GM12878 (cell line): ENCODE measurements around the gene MIPOL1.

Experiments used
- CHD2 ChIP-seq: IDR thresholded peaks from 2 replicates; pipeline ENCODE4 v1.6.1; 2011; ENCODE audit warnings: low read depth, low read length, improper control_type of control experiment, borderline replicate concordance
- CREB1 ChIP-seq: IDR thresholded peaks from 2 replicates; pipeline ENCODE4 v1.6.1; 2012; ENCODE audit warnings: low read depth, mild to moderate bottlenecking, inconsistent platforms
- EP300 ChIP-seq, 2 experiments: fragments of 150-350 bp in 1 of 2; IDR thresholded peaks; 2 replicates each; pipeline ENCODE4 v1.6.1; 2011 to 2012; ENCODE audit warnings: low read depth in 2 of 2, low read length in 2 of 2, borderline replicate concordance in 1 of 2, improper control_type of control experiment in 1 of 2, inconsistent platforms in 1 of 2; ENCODE audit not compliant: control insufficient read depth in 1 of 2
- MLLT1 ChIP-seq: fragments of 450-650 bp; IDR thresholded peaks from 2 replicates; pipeline ENCODE4 v1.6.1; 2016; ENCODE audit warnings: mild to moderate bottlenecking
- MYC ChIP-seq: IDR thresholded peaks from 2 replicates; pipeline ENCODE4 v1.6.1; 2011; ENCODE audit warnings: mild to moderate bottlenecking, low read length, moderate library complexity, inconsistent platforms; ENCODE audit not compliant: insufficient read depth, insufficient replicate concordance, insufficient read length, severe bottlenecking
- NKRF ChIP-seq: fragments of 450-650 bp; conservative IDR thresholded peaks from 2 replicates; pipeline ENCODE4 v1.6.1; 2017; ENCODE audit warnings: mild to moderate bottlenecking, moderate library complexity
- POLR2A ChIP-seq: IDR thresholded peaks from 2 replicates; pipeline ENCODE4 v1.6.1; 2011; ENCODE audit warnings: low read depth, mild to moderate bottlenecking, low read length
- SIN3A ChIP-seq: IDR thresholded peaks from 2 replicates; pipeline ENCODE4 v1.6.1; 2012; ENCODE audit warnings: low read depth, low read length, improper control_type of control experiment
- SREBF2 ChIP-seq: IDR thresholded peaks from 2 replicates; pipeline ENCODE4 v1.6.1; 2012; ENCODE audit warnings: mild to moderate bottlenecking, low read length

GRCh38 chr14:37275963-37276362, 78.2 kb downstream of the MIPOL1 start:
- no peak for TF ChIP-seq NKRF
- TF ChIP-seq SIN3A: no peak
- no peak for TF ChIP-seq MLLT1
- no peak for TF ChIP-seq MYC
- TF ChIP-seq CREB1: no peak
- no peak for TF ChIP-seq CHD2
- TF ChIP-seq SREBF2: no peak
- no peak for TF ChIP-seq EP300 (IDR thresholded peaks at IDR 0.05; ENCODE audit: borderline replicate concordance in 1 of 2, control insufficient read depth in 1 of 2, low read depth in 2 of 2, low read length in 2 of 2)
- no peak for TF ChIP-seq POLR2A
